ENCODE results near the gene C17orf67. TPM values are rescaled to one million over a fixed set of nuclear protein-coding genes. Genes with fewer than 3 reads are reported as not detected.

C17orf67 gene
- total RNA-seq, 1 donor from 2014 or later: 3.0 TPM

- intact Hi-C loops (cut with micrococcal nuclease): no loop called here
Measured at GRCh38 chr17:56810343-56810742, 23.4 kb downstream of the C17orf67 start.

GRCh38 chr17:56809820-56810179 is 23.9 kb downstream of the C17orf67 start:
- intact Hi-C loops (cut with micrococcal nuclease): no loop called here

- intact Hi-C loops (cut with micrococcal nuclease): no loop called here
Measured at GRCh38 chr17:56809106-56809819, 24.5 kb downstream of the C17orf67 start.

- intact Hi-C loops (cut with micrococcal nuclease): no loop called here
Measured at GRCh38 chr17:56808503-56808902, 25.2 kb downstream of the C17orf67 start.

- intact Hi-C loops (cut with micrococcal nuclease): no loop called here
Measured at GRCh38 chr17:56807723-56808122, 26.0 kb downstream of the C17orf67 start.

GRCh38 chr17:56806949-56807348 is 26.8 kb downstream of the C17orf67 start:
- intact Hi-C loops (cut with micrococcal nuclease): no loop called here

- intact Hi-C loops (cut with micrococcal nuclease): no loop called here
Measured at GRCh38 chr17:56804454-56804853, 29.3 kb downstream of the C17orf67 start.

GRCh38 chr17:56803071-56803470 is 30.6 kb downstream of the C17orf67 start:
- intact Hi-C loops (cut with micrococcal nuclease): no loop called here

- intact Hi-C loops (cut with micrococcal nuclease): no loop called here
Measured at GRCh38 chr17:56801459-56802178, 32.1 kb downstream of the C17orf67 start.

GRCh38 chr17:56798916-56799315 is 34.8 kb downstream of the C17orf67 start:
- intact Hi-C loops (cut with micrococcal nuclease): no loop called here

GRCh38 chr17:56796536-56796935 is 37.2 kb downstream of the C17orf67 start:
- intact Hi-C loops (cut with micrococcal nuclease): no loop called here

GRCh38 chr17:56795221-56795865 is 38.4 kb downstream of the C17orf67 start:
- intact Hi-C loops (cut with micrococcal nuclease): no loop called here

- intact Hi-C loops (cut with micrococcal nuclease): no loop called here
Measured at GRCh38 chr17:56793957-56794356, 39.8 kb downstream of the C17orf67 start.

- intact Hi-C loops (cut with micrococcal nuclease): no loop called here
Measured at GRCh38 chr17:56793531-56793930, 40.2 kb downstream of the C17orf67 start.

GRCh38 chr17:56792267-56792666 is 41.5 kb downstream of the C17orf67 start:
- intact Hi-C loops (cut with micrococcal nuclease): no loop called here

- intact Hi-C loops (cut with micrococcal nuclease): no loop called here
Measured at GRCh38 chr17:56786989-56787482, 46.7 kb downstream of the C17orf67 start.

GRCh38 chr17:56785997-56786680 is 47.6 kb downstream of the C17orf67 start:
- intact Hi-C loops (cut with micrococcal nuclease): no loop called here

GRCh38 chr17:56785405-56785804 is 48.3 kb downstream of the C17orf67 start:
- intact Hi-C loops (cut with micrococcal nuclease): no loop called here

- intact Hi-C loops (cut with micrococcal nuclease): loop anchor here (5.0 kb wide), 1 partner anchor 1815 kb away; the partner anchor contains the start of genes COX11 and STXBP4
Measured at GRCh38 chr17:56782338-56782737, 51.4 kb downstream of the C17orf67 start.

GRCh38 chr17:56781906-56782305 is 51.8 kb downstream of the C17orf67 start:
- intact Hi-C loops (cut with micrococcal nuclease): loop anchor here (5.0 kb wide), 1 partner anchor 1815 kb away; the partner anchor contains the start of genes COX11 and STXBP4
